ENCODE data around the gene PRRX2.

GRCh38 chr9:129682381-129682780, 16.9 kb downstream of the PRRX2 start:
- TF ChIP-seq CTCF (IDR thresholded peaks at IDR 0.05) (no peak), EP300 (IDR thresholded peaks at IDR 0.05) (no peak)
